GM19193 (cell line): ENCODE data around the gene LRRK1.

Experiments
- POLR2A ChIP-seq: IDR thresholded peaks from 4 replicates; pipeline ENCODE4 v1.6.1; 2011; ENCODE audit not compliant: insufficient read depth, insufficient read length; ENCODE audit errors: extremely low read depth

LRRK1 gene

GRCh38 chr15:101089579-101090427, 170.6 kb downstream of the LRRK1 start:
- no peak for TF ChIP-seq POLR2A

- no peak for TF ChIP-seq POLR2A
Measured at GRCh38 chr15:101090428-101090790, 171.3 kb downstream of the LRRK1 start.

GRCh38 chr15:101091080-101092017, 172.2 kb downstream of the LRRK1 start:
- TF ChIP-seq POLR2A = no peak

GRCh38 chr15:101092156-101092866, 173.2 kb downstream of the LRRK1 start:
- TF ChIP-seq POLR2A = no peak

- no peak for TF ChIP-seq POLR2A
Measured at GRCh38 chr15:101092867-101093202, 173.7 kb downstream of the LRRK1 start.

GRCh38 chr15:101093958-101094357, 174.8 kb downstream of the LRRK1 start:
- no peak for TF ChIP-seq POLR2A

- no peak for TF ChIP-seq POLR2A
Measured at GRCh38 chr15:101097111-101097510, 178.0 kb downstream of the LRRK1 start.

- TF ChIP-seq POLR2A = no peak
Measured at GRCh38 chr15:101099183-101099582, 180.0 kb downstream of the LRRK1 start.

GRCh38 chr15:101100118-101100517, 181.0 kb downstream of the LRRK1 start:
- TF ChIP-seq POLR2A = no peak

- TF ChIP-seq POLR2A = no peak
Measured at GRCh38 chr15:101100593-101101442, 181.7 kb downstream of the LRRK1 start.

- TF ChIP-seq POLR2A = no peak
Measured at GRCh38 chr15:101101676-101102075, 182.5 kb downstream of the LRRK1 start.

GRCh38 chr15:101102746-101103145, 183.6 kb downstream of the LRRK1 start:
- no peak for TF ChIP-seq POLR2A

- TF ChIP-seq POLR2A = no peak
Measured at GRCh38 chr15:101103598-101103997, 184.4 kb downstream of the LRRK1 start.

GRCh38 chr15:101104141-101104540, 185.0 kb downstream of the LRRK1 start:
- TF ChIP-seq POLR2A = no peak
